Hematopoietic multipotent progenitor cell treated with erythropoietin and hydrocortisone succinate and interleukin-3 and kit ligand, for 4 days (in vitro differentiated cells): ENCODE data around the gene LMF1.

ENCODE experiments used
- DNase-seq: peaks from one replicate; pipeline ENCODE4 v3.0.0-alpha.2; 2015

LMF1 gene

GRCh38 chr16:876523-877241 lies 94.1 kb downstream of the LMF1 start:
- no peak for DNase-seq

GRCh38 chr16:876041-876335 lies 94.8 kb downstream of the LMF1 start:
- DNase-seq, result no peak

DNA sequence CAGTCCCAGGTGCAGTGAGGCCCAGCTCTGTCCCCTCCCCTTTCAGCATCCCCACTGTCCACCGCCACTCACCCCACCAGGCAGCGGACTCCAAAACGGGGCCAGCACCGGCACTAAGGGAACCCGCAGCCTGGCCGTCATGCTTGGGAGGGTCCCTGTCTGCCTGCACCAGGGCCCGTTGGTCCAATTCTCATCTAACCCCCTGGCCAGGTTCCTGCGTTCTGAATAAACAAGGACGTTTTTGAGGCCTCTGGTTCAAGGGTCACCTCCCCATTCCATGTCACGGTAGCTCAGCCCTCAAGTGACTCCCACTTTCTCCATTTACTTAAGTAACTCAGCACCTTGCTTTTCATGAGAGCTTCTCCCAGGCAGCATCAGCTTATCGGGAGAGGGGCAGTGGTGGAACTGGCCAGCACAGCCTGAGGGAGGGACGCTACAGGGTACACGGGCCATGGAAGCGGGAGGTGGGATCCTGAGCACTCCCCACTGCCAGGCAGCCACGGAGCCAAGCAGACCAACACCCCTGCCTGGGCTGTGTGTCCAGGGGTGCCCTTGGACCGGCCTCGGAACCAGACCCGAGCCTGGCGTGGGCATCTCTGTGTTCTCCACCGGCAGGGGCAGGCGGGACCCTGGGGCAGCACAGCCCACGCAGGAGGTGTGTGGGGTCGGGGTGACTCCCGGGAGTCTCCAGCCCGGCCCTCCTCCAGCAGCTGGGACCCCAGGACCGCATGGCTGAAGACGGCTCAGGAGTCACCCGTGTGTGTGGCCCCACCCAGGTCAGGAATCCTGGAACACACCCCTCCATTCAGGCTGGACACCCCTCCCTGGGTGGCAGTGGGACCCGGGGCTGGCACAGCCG lies 95.4 kb downstream of the LMF1 start:
- DNase-seq, result no peak

GRCh38 chr16:874366-875181 lies 96.2 kb downstream of the LMF1 start:
- no peak for DNase-seq

- no peak for DNase-seq
These were observed 96.9 kb downstream of the LMF1 start for GRCh38 chr16:873889-874288.

DNA sequence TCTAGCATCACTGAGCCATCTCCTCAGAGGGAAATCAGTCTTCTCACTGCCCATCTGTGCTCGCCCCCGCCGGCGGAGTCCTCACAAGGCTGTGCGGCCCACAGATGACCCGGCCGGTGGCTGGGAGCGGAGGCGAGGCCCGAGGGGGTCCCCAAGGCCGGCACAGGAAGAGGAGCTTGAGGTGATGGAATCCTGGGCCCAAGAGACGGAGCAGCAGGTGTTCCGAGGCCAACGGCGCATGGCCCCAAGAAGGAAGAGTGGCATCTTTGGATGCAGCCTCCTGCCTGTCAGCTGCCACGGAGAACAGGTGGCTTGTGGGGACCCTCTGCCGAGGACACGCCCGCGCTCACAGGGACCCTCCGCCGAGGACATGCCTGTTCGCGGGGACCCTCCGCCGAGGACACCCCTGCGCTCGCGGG lies 97.5 kb downstream of the LMF1 start:
- no peak for DNase-seq

- DNase-seq, result no peak
These were observed 98.1 kb downstream of the LMF1 start for GRCh38 chr16:872436-873242.

GRCh38 chr16:871562-872345 lies 99.0 kb downstream of the LMF1 start:
- no peak for DNase-seq

DNA sequence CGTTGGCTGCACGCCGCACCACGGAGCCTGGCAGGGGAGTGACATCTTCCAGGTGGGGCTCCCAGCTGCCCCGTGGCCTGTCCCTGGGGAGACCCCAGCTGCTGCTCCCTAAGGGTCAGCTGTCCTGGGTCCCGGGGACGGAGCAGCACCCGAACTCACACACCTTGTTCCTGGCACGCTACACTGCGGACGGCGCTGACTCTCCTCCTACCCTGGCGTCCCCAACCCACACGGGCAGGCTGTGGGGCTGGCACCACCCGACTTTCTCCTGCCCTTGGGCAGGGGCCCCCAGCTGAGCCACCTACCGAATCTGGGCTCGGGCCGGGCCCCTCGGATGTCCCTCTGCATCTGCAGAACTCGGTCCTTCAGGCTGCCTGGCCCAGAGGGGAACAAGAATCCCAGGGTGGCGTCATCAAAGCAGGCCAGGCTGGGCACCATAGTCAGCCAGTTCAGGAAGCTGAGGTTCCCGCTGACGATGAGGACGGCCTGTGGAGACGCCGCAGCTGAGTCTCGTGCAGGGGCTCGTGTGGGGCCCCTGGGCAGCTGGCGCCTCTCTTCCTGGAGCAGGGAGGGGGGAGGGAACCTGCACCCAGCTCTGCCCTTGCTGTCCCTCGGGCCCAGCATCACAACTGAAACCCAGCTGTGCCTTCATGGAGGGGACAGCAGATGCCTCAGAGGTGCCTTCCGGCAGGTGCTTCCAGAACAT lies 99.8 kb downstream of the LMF1 start:
- no peak for DNase-seq

DNA sequence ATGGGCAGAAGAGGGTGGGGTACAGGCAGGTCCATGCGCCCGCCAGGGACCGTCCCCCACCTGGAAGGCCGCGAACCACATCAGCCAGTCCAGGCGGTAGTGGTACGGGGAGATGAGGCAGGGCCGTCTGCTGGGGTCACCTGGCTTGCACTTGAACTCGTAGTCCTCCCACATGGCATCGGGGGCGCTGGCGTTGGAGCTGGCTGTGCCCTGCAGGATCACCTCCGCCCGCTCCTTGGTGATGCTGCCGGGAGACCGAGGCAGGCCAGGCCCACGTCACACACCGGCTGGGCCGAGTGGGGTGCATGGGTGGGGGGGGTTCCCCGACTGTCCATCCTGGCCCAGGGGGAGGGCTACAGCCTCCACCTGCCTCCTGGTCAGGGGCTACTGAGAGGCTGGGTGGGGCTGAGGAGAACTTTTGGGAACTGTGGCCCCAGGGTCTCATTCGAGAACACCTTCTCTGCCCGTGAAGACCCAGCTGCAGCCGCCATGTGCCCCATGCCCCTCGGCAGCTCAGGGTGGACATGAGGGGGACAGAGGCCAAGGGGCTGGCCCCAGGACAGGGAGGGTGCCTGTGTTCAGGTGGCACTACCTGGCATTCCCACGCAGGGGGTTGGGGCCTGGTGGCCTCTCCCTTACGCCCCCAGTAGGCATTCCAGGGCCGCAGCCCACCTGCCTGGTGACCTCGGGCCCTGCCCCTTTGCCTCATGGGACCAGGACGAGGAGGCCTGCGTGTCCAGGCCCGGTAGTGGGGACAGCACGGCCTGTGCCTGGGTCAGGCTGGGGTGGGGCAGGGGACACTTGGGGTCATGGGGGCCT lies 100.8 kb downstream of the LMF1 start:
- no peak for DNase-seq

DNA sequence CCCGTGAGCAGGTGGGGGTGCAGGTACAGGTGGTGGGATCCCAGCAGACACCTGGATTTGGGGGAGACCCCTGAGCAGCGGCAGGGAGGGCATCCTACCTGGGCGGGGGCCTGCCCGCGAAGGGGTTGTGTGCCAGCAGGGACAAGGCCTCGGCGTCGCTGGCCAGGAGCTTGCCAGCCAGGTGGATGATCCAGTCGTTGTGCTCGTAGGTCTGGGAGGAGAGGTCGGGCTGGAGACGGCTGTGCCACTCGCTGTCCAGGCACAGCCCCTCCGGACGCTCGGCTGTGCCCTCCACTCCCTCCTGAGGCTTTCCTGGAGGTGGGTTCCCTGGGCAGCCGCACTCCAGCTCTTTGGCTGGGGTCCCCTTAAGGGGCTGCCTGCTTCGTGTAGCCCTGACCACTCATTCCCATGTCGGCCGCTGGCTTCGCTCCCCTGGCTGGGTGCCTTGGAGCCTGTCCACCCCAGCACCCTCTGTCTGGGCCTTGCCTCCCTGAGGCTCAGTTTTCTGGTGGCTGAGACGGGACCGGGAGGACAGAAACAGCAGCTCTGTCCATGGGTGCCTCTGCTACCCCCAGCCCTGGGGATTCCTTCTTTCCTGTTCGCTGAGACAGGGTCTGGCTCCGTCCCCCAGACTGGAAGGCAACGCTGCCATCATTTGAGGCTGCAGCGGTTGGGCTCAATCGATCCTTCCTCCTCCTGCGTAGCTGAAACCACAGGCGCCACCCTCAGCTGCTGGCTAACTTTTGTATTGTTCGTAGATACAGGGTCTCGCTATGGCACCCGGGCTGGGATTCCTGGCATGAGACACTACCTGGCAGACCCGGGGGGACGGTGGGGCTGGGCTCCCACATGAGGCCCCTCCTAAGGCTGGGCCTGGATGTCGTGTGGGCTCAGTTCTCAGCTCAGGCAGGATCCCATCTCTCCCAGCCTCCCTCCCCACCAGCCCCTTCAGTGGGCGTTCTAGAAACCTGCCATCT lies 101.7 kb downstream of the LMF1 start:
- DNase-seq, result no peak

- DNase-seq, result no peak
These were observed 102.4 kb downstream of the LMF1 start for GRCh38 chr16:868386-868755.

DNA sequence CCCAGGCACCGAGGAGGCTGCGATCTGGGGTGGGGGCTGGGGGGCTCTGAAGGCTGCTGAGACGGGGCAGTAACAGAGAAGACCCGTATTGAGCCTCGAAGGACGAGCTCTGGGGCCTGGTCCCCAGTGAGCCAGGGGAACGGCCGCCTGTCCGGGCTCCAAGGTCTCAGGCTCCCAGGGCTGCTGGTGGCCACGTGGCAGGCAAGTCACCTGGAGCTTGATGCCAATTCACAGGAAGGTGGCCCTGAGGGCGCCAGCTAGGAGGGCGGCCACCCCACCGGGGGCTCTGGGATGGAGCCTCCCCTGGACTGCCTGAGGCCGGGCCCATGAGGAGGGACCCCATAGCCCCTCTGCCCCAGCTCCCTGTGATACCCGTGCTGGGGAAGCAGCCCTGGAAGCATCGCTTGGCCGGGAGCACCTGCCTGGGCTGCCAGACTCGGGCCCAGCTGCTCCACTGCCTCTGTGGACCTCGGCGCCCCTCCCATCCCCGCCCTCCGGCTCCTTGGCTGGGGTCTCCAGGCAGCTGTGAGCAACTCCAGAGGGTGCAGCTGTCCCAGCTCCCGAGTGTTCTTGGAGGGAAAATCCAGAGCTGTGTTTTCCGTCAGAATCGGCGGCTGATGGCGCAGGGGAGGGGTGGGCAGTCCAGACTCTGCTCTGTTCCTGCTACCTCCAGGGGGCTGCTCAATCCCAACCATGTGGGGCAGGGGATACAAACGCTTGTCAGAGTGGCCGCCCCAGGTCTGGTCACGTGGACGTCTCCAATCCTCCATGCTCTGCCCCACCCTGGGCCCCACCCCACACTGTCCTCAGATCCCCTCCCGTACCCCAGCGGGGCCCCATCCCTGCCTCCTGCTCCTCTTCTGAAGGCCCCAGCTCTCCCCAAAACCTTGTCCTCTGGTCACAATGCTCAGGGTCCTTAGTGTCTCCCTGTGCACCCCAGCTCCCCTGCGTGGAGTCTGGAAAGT lies 103.1 kb downstream of the LMF1 start:
- no peak for DNase-seq

DNA sequence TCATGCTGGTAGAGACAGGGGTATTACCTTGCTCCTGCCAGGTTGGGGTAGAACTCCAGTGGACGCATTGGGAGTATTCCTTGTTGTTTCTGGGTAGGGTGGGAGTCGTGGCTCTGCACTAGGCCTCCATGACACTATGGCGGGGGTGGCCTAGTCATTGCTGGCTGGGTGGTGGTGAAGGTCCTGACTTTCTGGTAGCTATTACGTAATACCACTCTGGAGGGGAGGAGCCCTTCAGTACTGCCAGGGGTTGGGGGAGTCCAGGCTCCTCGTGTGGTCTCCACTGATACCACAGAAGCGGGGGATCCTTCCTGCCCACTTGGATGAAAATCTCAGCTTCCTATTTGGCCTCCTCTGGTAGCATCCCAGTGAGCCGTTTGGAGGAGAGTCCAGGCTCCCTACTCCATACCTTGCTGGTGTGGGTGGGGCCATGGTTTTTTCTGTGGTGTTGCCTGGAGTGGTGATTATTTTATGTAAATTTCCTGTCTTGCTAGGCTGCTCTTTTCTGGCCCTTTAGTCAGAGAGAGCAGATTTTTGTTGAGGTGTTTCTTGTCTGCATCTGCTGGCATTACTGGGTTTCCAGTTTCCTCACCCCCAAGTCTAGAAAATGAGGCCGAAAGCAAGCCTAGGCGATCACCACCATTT lies 104.4 kb downstream of the LMF1 start:
- no peak for DNase-seq

GRCh38 chr16:865026-865425 lies 105.8 kb downstream of the LMF1 start:
- DNase-seq, result no peak

DNA sequence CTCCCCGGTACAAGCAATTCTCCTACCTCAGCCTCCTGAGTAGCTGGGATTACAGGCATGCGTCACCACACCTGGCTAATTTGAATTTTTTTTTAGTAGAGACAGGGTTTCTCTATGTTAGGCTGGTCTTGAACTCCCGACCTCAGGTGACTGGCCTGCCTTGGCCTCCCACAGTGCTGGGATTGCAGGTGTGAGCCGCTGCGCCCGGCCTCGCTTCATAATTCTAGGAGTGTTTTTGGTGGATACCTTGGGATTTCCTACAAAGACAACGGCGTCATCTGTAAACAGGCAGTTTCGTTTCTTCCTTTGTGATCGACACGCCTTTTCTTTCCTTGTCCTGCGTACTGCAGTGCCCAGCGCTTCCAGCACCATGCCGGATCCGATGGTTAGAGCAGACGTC lies 109.3 kb downstream of the LMF1 start:
- no peak for DNase-seq

GRCh38 chr16:860891-861290 lies 109.9 kb downstream of the LMF1 start:
- no peak for DNase-seq
